Activated effector memory CD4-positive, alpha-beta T cell treated with Interleukin-2 at 50 U/mL for 16 hours (primary cell): ENCODE results near the gene KIAA1958.
"Not testable (repeated sequence)": the region's sequence is repeated elsewhere in the genome, so short reads cannot be mapped to it uniquely, and the experiment has no call there.

ENCODE experiments used
- DNase-seq: peaks from one replicate; pipeline ENCODE4 v3.0.0-alpha.2; 2020

Gene KIAA1958

GRCh38 chr9:112556497-112557442, 70.1 kb downstream of the KIAA1958 start:
- DNase-seq: no peak

GRCh38 chr9:112558476-112558875, 71.8 kb downstream of the KIAA1958 start:
- DNase-seq: no peak

- no peak for DNase-seq
These were observed 72.4 kb downstream of the KIAA1958 start for GRCh38 chr9:112558978-112559377.

- no peak for DNase-seq
These were observed 73.2 kb downstream of the KIAA1958 start for GRCh38 chr9:112559629-112560413.

GRCh38 chr9:112562235-112562958, 75.8 kb downstream of the KIAA1958 start:
- no peak for DNase-seq

- no peak for DNase-seq
These were observed 82.6 kb downstream of the KIAA1958 start for GRCh38 chr9:112569186-112569585.

GRCh38 chr9:112570671-112571167, 84.1 kb downstream of the KIAA1958 start:
- DNase-seq: no peak

- DNase-seq: no peak
These were observed 85.2 kb downstream of the KIAA1958 start for GRCh38 chr9:112571624-112572355.

GRCh38 chr9:112572416-112572815, 85.8 kb downstream of the KIAA1958 start:
- no peak for DNase-seq

- DNase-seq: no peak
These were observed 87.4 kb downstream of the KIAA1958 start for GRCh38 chr9:112574008-112574407.

- no peak for DNase-seq
These were observed 88.5 kb downstream of the KIAA1958 start for GRCh38 chr9:112575107-112575506.

GRCh38 chr9:112581469-112582176, 95.0 kb downstream of the KIAA1958 start:
- no peak for DNase-seq

- DNase-seq: no peak
These were observed 96.0 kb downstream of the KIAA1958 start for GRCh38 chr9:112582371-112583262.

GRCh38 chr9:112586599-112587155, 100.0 kb downstream of the KIAA1958 start:
- no peak for DNase-seq

GRCh38 chr9:112591875-112592274, 105.2 kb downstream of the KIAA1958 start:
- DNase-seq: not testable (repeated sequence)

- no peak for DNase-seq
These were observed 113.1 kb downstream of the KIAA1958 start for GRCh38 chr9:112599732-112600131.

- DNase-seq: no peak
These were observed 115.0 kb downstream of the KIAA1958 start for GRCh38 chr9:112601636-112602035.

GRCh38 chr9:112604790-112605189, 118.2 kb downstream of the KIAA1958 start:
- no peak for DNase-seq

GRCh38 chr9:112605518-112605917, 118.9 kb downstream of the KIAA1958 start:
- no peak for DNase-seq
